OCI-LY7 (cell line): Measurements from ENCODE around the gene TRPM8. TPM values are rescaled to one million over a fixed set of nuclear protein-coding genes. Genes with fewer than 3 reads are reported as not detected.

Experiments
- BruUV-seq: library from RNA; stranded (reverse); fragments of 400-500 nt; replicated peaks from 2 replicates; lab custom pipeline; 2021; lab: Mats Ljungman, UMichigan
- CTCF ChIA-PET: fragments of 300-600 bp; sonication (Branson Sonifier 250); formaldehyde crosslinking; loops from one replicate; lab custom pipeline; 2022; ENCODE audit warnings: antibody characterized with exemption; ENCODE audit not compliant: unreplicated experiment; lab: Charles Lee
- POLR2A ChIA-PET: fragments of 300-600 bp; sonication (Branson Sonifier 250); formaldehyde crosslinking; loops from one replicate; lab custom pipeline; 2022; ENCODE audit warnings: antibody characterized with exemption; lab: Charles Lee
- DNase-seq: peaks from one replicate; pipeline ENCODE4 v3.0.0-alpha.2; 2015; ENCODE audit warnings: low spot score
- H2AFZ ChIP-seq: fragments of 200-600 bp; sonication (generic), shearing (Covaris generic); 2 replicates; pipeline ENCODE4 v1.6.1; 2014; ENCODE audit warnings: mild to moderate bottlenecking, antibody characterized with exemption, low read length, moderate library complexity
- H3K27ac ChIP-seq: fragments of 200-600 bp; sonication (generic); 2 replicates; pipeline ENCODE4 v1.5.1; 2014; ENCODE audit warnings: mixed run types, low read depth, mild to moderate bottlenecking, moderate library complexity, low read length, inconsistent platforms; ENCODE audit not compliant: poor library complexity, severe bottlenecking
- H3K36me3 ChIP-seq: fragments of 200-600 bp; sonication (generic); 2 replicates; pipeline ENCODE4 v1.6.1; 2014; ENCODE audit warnings: mild to moderate bottlenecking, antibody characterized with exemption, low read length, moderate library complexity, mixed read lengths; ENCODE audit not compliant: insufficient read depth
- H3K4me1 ChIP-seq: fragments of 200-600 bp; sonication (generic); 2 replicates; pipeline ENCODE4 v1.5.1; 2014; ENCODE audit warnings: mild to moderate bottlenecking, low read length; ENCODE audit not compliant: insufficient read depth, poor library complexity, severe bottlenecking
- H3K4me2 ChIP-seq: fragments of 200-600 bp; sonication (generic); 2 replicates; pipeline ENCODE4 v1.6.1; 2014; ENCODE audit warnings: mild to moderate bottlenecking, low read length
- H3K4me3 ChIP-seq: fragments of 200-600 bp; sonication (generic); 2 replicates; pipeline ENCODE4 v1.5.1; 2014; ENCODE audit warnings: mild to moderate bottlenecking, low read depth, low read length; ENCODE audit not compliant: poor library complexity, severe bottlenecking
- H3K79me2 ChIP-seq: fragments of 200-600 bp; sonication (generic); 2 replicates; pipeline ENCODE4 v1.6.1; 2016; ENCODE audit warnings: low read depth, mild to moderate bottlenecking, low read length, moderate library complexity, mixed read lengths; ENCODE audit not compliant: insufficient read depth
- H3K9me2 ChIP-seq: fragments of 200-600 bp; sonication (generic); 2 replicates; pipeline ENCODE4 v1.6.1; 2016; ENCODE audit warnings: mild to moderate bottlenecking, low read length, mixed read lengths; ENCODE audit not compliant: insufficient read depth
- H3K9me3 ChIP-seq: fragments of 200-600 bp; sonication (generic); 2 replicates; pipeline ENCODE4 v1.6.1; 2014; ENCODE audit warnings: mild to moderate bottlenecking, mixed run types, low read length, mixed read lengths
- H4K20me1 ChIP-seq: fragments of 200-600 bp; sonication (generic); 2 replicates; pipeline ENCODE4 v1.6.1; 2014; ENCODE audit warnings: mild to moderate bottlenecking, antibody characterized with exemption, low read length, moderate library complexity, mixed read lengths; ENCODE audit not compliant: insufficient read depth
- EZH2phosphoT487 ChIP-seq: fragments of 200-600 bp; sonication (generic); IDR thresholded peaks from 2 replicates; pipeline ENCODE4 v1.6.1; 2018; ENCODE audit warnings: low read depth, borderline replicate concordance, mild to moderate bottlenecking, mixed run types, antibody characterized with exemption, low read length, moderate library complexity, mixed read lengths
- intact Hi-C: fragments of 100-400 bp; cut with micrococcal nuclease; formaldehyde crosslinking; loops from one replicate; pipeline ENCODE4 v1.10.0; 2022; ENCODE audit not compliant: unreplicated experiment
- total RNA-seq, 2 experiments: library from RNA; depleted of rRNA in 1 of 2; stranded (reverse); fragments of >200 nt in 1 of 2; shearing (Covaris generic) in 1 of 2; gene quantifications; 2 replicates each; pipeline ENCODE4 v1.2.3, GENCODE V29; 2014 to 2022
- TF ChIP-seq, protein P1 (sequence below): fragments of 200-600 bp; sonication (generic); conservative IDR thresholded peaks from 2 replicates; pipeline ENCODE4 v1.5.1; 2014; ENCODE audit warnings: mild to moderate bottlenecking, antibody characterized with exemption, low read length, moderate library complexity, mixed read lengths

TRPM8 gene
- total RNA-seq, 2 experiments from 2014 or later = not detected

DNA sequence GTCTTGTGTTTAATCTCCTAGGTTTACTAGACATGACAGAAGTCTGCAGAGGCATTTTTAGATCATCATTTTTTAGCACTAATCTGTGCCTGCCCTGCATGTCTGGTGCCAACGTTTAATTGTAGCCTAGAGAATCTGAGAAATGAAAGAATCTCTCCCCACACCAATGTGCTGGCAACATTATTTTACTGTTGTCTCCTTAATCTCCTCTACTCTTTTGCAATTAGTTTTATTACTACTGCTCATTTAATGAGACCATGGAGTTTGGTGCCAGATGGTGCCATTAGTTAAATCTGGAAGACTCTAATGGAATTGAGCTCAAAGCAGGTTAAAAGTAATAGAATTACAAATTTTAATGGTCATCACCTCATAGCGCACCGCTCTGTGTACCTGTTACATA lies 129.3 kb downstream of the TRPM8 start:
- no peak overlapping the region for H3K4me2 ChIP-seq
- DNase-seq = no peak
- CTCF ChIA-PET = no interaction called here
- no peaks in the 10 kb centered on the region; the same call in 1 of the 2 replicates for H3K9me2 ChIP-seq
- no peaks in the 10 kb centered on the region for H3K9me3 ChIP-seq
- H3K4me3 ChIP-seq = no peak overlapping the region
- POLR2A ChIA-PET = no interaction called here
- no peaks in the 10 kb centered on the region for H4K20me1 ChIP-seq
- no peak overlapping the region for H3K27ac ChIP-seq
- no peak overlapping the region for H2AFZ ChIP-seq
- no peaks in the 10 kb centered on the region for H3K79me2 ChIP-seq
- TF ChIP-seq EZH2phosphoT487 = no peak
- TF ChIP-seq, protein P1, sequence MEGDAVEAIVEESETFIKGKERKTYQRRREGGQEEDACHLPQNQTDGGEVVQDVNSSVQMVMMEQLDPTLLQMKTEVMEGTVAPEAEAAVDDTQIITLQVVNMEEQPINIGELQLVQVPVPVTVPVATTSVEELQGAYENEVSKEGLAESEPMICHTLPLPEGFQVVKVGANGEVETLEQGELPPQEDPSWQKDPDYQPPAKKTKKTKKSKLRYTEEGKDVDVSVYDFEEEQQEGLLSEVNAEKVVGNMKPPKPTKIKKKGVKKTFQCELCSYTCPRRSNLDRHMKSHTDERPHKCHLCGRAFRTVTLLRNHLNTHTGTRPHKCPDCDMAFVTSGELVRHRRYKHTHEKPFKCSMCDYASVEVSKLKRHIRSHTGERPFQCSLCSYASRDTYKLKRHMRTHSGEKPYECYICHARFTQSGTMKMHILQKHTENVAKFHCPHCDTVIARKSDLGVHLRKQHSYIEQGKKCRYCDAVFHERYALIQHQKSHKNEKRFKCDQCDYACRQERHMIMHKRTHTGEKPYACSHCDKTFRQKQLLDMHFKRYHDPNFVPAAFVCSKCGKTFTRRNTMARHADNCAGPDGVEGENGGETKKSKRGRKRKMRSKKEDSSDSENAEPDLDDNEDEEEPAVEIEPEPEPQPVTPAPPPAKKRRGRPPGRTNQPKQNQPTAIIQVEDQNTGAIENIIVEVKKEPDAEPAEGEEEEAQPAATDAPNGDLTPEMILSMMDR = no peak
- no peaks in the 10 kb centered on the region for H3K4me1 ChIP-seq
- BruUV-seq = no TSS peak
- intact Hi-C loops = no loop called here
- no peaks in the 10 kb centered on the region for H3K36me3 ChIP-seq

DNA sequence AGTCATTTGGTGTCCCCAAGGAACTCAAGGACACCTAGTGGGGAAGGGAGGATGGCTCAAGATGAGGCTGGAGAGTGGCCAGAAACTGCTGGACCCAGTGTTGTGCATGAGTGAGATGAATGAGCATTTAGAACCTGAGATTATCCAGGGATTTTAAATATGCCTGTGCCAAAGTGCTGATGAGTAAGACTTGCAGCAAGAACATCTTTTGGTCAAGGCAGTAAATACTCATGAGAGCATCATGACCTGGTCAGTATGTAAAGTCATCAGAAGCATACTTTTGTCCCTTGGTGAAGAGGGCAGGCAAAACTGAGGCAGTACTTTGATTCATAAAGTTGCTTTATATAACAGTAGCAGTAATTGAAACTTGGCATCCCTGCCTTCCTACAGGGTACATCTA lies 130.2 kb downstream of the TRPM8 start:
- Histone ChIP-seq H3K4me2 (no peak overlapping the region), H2AFZ (no peak overlapping the region), H3K4me1 (no peaks in the 10 kb centered on the region), H3K79me2 (no peaks in the 10 kb centered on the region), H3K9me2 (no peaks in the 10 kb centered on the region; the same call in 1 of the 2 replicates), H3K27ac (no peak overlapping the region), H3K4me3 (no peak overlapping the region), H3K36me3 (no peaks in the 10 kb centered on the region), H3K9me3 (no peaks in the 10 kb centered on the region), H4K20me1 (no peaks in the 10 kb centered on the region)
- TF ChIP-seq, protein P1 = no peak
- TF ChIP-seq EZH2phosphoT487 = no peak
- no TSS peak for BruUV-seq
- CTCF ChIA-PET = no interaction called here
- intact Hi-C loops = no loop called here
- POLR2A ChIA-PET = no interaction called here
- no peak for DNase-seq

DNA sequence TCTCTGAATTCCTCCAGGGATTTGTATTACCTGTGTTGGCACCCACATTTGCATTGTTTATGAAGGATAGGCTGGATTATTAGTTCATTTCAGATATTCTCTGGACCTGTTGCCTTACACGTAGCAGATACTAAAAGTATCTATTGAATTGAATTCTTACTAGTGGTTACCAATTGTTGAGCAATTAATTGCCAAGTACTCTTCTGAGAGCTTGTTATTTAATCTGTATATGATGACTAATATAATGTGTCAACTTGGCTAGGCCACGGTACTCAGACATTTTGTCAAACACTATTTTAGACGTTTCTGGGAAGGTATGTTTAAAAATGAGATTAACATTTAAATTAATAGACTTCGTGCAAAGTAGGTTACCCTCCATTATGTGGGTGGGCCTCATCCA lies 130.9 kb downstream of the TRPM8 start:
- Histone ChIP-seq H3K4me2 (no peak overlapping the region), H3K4me3 (no peak overlapping the region), H3K9me2 (no peaks in the 10 kb centered on the region; the same call in 1 of the 2 replicates), H3K36me3 (no peaks in the 10 kb centered on the region), H2AFZ (no peak overlapping the region), H3K79me2 (no peaks in the 10 kb centered on the region), H3K27ac (no peak overlapping the region), H4K20me1 (no peaks in the 10 kb centered on the region), H3K4me1 (no peaks in the 10 kb centered on the region), H3K9me3 (no peaks in the 10 kb centered on the region)
- POLR2A ChIA-PET = no interaction called here
- no peak for DNase-seq
- intact Hi-C loops = no loop called here
- BruUV-seq = no TSS peak
- no peak for TF ChIP-seq EZH2phosphoT487
- TF ChIP-seq, protein P1 = no peak
- CTCF ChIA-PET = no interaction called here
